PFSK-1 (cell line): ENCODE data around the gene SLIRP.

Experiments used
- FOXP2 ChIP-seq: optimal IDR thresholded peaks from 2 replicates; pipeline ENCODE3; 2011; ENCODE audit warnings: borderline replicate concordance, control low read depth, inconsistent platforms; ENCODE audit not compliant: insufficient read depth; ENCODE audit errors: extremely low read length, extremely low read depth
- POLR2AphosphoS5 ChIP-seq: IDR thresholded peaks from 2 replicates; pipeline ENCODE4 v1.6.1; 2012; ENCODE audit warnings: low read depth, mild to moderate bottlenecking, control low read depth, low read length, moderate library complexity
- REST ChIP-seq, 2 experiments: IDR thresholded peaks; 2 replicates each; pipeline versions ENCODE4 v1.6.1 to v1.8.0; 2011 to 2012; ENCODE audit warnings: low read depth in 2 of 2, low read length in 2 of 2, control low read depth in 1 of 2, inconsistent platforms in 1 of 2, mild to moderate bottlenecking in 1 of 2, moderate library complexity in 1 of 2; ENCODE audit not compliant: insufficient read depth in 1 of 2
- SIN3A ChIP-seq: IDR thresholded peaks from 2 replicates; pipeline ENCODE4 v1.6.1; 2012; ENCODE audit warnings: mild to moderate bottlenecking, low read length, moderate library complexity, borderline replicate concordance; ENCODE audit not compliant: insufficient read depth
- TAF1 ChIP-seq: IDR thresholded peaks from 2 replicates; pipeline ENCODE4 v1.6.1; 2012; ENCODE audit warnings: low read length, control low read depth, borderline replicate concordance; ENCODE audit not compliant: insufficient read depth

SLIRP gene

GRCh38 chr14:77714926-77715325, 7.0 kb downstream of the SLIRP start:
- TF ChIP-seq FOXP2 (no peak), REST (IDR thresholded peaks at IDR 0.05; ENCODE audit: insufficient read depth in 1 of 2, low read depth in 2 of 2, low read length in 2 of 2) (no peak), SIN3A (no peak), POLR2AphosphoS5 (no peak), TAF1 (no peak)

- TF ChIP-seq SIN3A: no peak
- TF ChIP-seq POLR2AphosphoS5: peak; percentile 36; the same call in 1 of the 2 replicates
- no peak for TF ChIP-seq TAF1
Measured at GRCh38 chr14:77717608-77718305, 9.9 kb downstream of the SLIRP start.

GRCh38 chr14:77721437-77721836, 13.5 kb downstream of the SLIRP start:
- no peak for TF ChIP-seq SIN3A

GRCh38 chr14:77722301-77722700, 14.4 kb downstream of the SLIRP start:
- no peak for TF ChIP-seq POLR2AphosphoS5

- TF ChIP-seq POLR2AphosphoS5 (no peak), FOXP2 (no peak), REST (IDR thresholded peaks at IDR 0.05; ENCODE audit: insufficient read depth in 1 of 2, low read depth in 2 of 2, low read length in 2 of 2) (no peak), SIN3A (no peak), TAF1 (no peak)
Measured at GRCh38 chr14:77730976-77731497, 23.1 kb downstream of the SLIRP start.

GRCh38 chr14:77738559-77739250, 30.8 kb downstream of the SLIRP start:
- no peak for TF ChIP-seq TAF1

- TF ChIP-seq FOXP2 (no peak), TAF1 (no peak), REST (IDR thresholded peaks at IDR 0.05; ENCODE audit: insufficient read depth in 1 of 2, low read depth in 2 of 2, low read length in 2 of 2) (no peak), SIN3A (no peak), POLR2AphosphoS5 (no peak)
Measured at GRCh38 chr14:77741438-77741837, 33.5 kb downstream of the SLIRP start.
